Measurements from ENCODE around the gene SLCO2A1. TPM values are rescaled to one million over a fixed set of nuclear protein-coding genes. Genes with fewer than 3 reads are reported as not detected.

The SLCO2A1 gene
- total and polyA plus RNA-seq, 2 of the 4 experiments (the other 2 are of a cell fraction), result under 0.01 to 1.5 TPM

DNA sequence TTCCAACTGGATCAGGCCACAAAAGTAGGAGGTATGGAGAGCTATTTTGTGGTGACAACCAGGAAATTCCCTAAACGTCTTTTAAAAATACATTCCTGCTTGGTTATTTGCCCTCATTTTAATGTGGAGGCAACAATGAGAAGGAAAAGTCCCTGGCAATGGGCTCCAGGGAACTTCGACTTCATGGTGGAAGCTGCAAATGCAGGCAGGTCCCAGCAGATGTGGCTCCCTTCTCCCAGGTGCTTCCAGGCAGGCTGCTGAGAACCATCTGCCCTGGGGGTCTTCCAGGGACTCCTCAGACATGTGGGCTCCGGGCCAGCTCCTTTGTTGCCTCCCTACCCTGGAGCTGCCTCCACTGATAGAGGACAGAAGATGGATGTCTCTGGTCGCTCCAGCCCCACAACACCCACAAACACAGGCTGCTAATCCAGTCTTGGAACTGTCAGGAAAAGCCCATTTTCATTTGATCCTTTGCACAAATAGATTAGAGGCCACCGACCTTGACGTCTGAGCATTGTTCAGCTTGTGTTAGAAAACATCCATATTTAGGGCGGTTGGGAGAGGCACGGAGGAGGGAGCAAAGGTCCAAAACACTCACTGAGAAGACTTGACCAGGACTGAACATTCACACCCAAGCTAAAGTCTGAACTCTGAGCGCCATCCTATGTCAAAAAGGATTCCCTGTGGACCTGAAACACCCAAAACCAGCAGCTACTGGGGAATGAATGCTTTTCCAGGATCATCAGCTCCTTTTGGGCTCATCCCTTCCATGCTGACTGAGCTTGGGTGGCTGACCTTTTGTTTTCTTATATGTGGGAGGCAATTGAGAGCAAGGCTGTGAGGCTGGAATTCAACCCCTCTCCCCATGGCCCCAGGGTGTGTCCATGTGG, 30.2 kb upstream of the SLCO2A1 start:
- no peaks in the 10 kb centered on the region for H4K20me1 ChIP-seq (ENCODE audit: insufficient read depth, low read length)
- intact Hi-C loops (cut with micrococcal nuclease), result loop anchor here (5.0 kb wide), 1 partner anchor 128 kb away; no protein-coding TSS in a partner anchor
- CTCF ChIA-PET, result no interaction called here

More for the DNA sequence above, 30.2 kb upstream of the SLCO2A1 start:
- in situ Hi-C loops (cut with MboI; ENCODE audit: low sequenced_read_pairs), result no loop called here
- Histone ChIP-seq H3K4ac (ENCODE audit: low read depth, low read length) (peak overlapping the region; percentile 40; the same call in 1 of the 2 replicates), H3K18ac (ENCODE audit: low read depth, low read length) (peak overlapping the region; percentile 27), H2BK5ac (ENCODE audit: low read depth, low read length, poor library complexity, severe bottlenecking) (no peak overlapping the region), H3K27me3 (ENCODE audit: control insufficient read depth, insufficient read depth, low read length) (no peaks in the 10 kb centered on the region), H3K79me1 (ENCODE audit: low read depth in 1 of 2, low read length in 2 of 2) (no peaks in the 10 kb centered on the region), H2BK120ac (ENCODE audit: low read depth, low read length) (peak overlapping the region; percentile 55), H3K4me1 (ENCODE audit: control insufficient read depth, insufficient read depth, low read length) (peaks cover 46% of the 10 kb centered on the region), H3K9me1 (ENCODE audit: insufficient read depth, low read length) (peaks cover 34% of the 10 kb centered on the region), H3K9me3 (ENCODE audit: control insufficient read depth, insufficient read depth, low read length) (no peaks in the 10 kb centered on the region), H4K91ac (ENCODE audit: insufficient read depth, low read depth, low read length) (peak overlapping the region; percentile 8; the same call in 1 of the 2 replicates), H3K4me3 (ENCODE audit: insufficient read depth, low read depth, low read length) (no peak overlapping the region), H3K14ac (replicated peaks; ENCODE audit: low read depth, low read length) (no peak overlapping the region), H3K23ac (ENCODE audit: low read depth, low read length) (no peak overlapping the region), H3K4me2 (ENCODE audit: low read depth, low read length) (no peak overlapping the region), H2BK15ac (ENCODE audit: low read depth, low read length) (peak overlapping the region; percentile 37; the same call in 1 of the 3 replicates), H3K56ac (ENCODE audit: extremely low read depth, insufficient read depth, low read length) (no peak overlapping the region), H2AFZ (replicated peaks; ENCODE audit: low read length, poor library complexity) (no peak overlapping the region), H3K9ac (ENCODE audit: low read depth, low read length) (no peak overlapping the region), H3K27ac (ENCODE audit: insufficient read depth, low read length) (no peak overlapping the region), H4K5ac (ENCODE audit: low read depth, low read length) (peak overlapping the region; percentile 6; the same call in 1 of the 2 replicates), H2AK9ac (replicated peaks; ENCODE audit: low read depth, low read length, poor library complexity) (no peak overlapping the region), H3K36me3 (ENCODE audit: control insufficient read depth, insufficient read depth, low read length) (no peaks in the 10 kb centered on the region), H2AK5ac (ENCODE audit: low read depth, low read length) (peak overlapping the region; percentile 38; the same call in 1 of the 2 replicates), H2BK20ac (ENCODE audit: low read depth, low read length) (peak overlapping the region; percentile 38; the same call in 1 of the 2 replicates), H4K8ac (ENCODE audit: low read depth in 2 of 2, low read length in 2 of 2) (no peak overlapping the region)
- dilution Hi-C loops (cut with HindIII; ENCODE audit: low sequenced_read_pairs, unreplicated experiment), result no loop called here
- POLR2A ChIA-PET (ENCODE audit: unreplicated experiment), result no interaction called here
- peak; percentile 19 for DNase-seq
- no peak for TF ChIP-seq RFX5 (IDR thresholded peaks at IDR 0.05; ENCODE audit: low read depth, low read length)
- TF ChIP-seq, protein P1, sequence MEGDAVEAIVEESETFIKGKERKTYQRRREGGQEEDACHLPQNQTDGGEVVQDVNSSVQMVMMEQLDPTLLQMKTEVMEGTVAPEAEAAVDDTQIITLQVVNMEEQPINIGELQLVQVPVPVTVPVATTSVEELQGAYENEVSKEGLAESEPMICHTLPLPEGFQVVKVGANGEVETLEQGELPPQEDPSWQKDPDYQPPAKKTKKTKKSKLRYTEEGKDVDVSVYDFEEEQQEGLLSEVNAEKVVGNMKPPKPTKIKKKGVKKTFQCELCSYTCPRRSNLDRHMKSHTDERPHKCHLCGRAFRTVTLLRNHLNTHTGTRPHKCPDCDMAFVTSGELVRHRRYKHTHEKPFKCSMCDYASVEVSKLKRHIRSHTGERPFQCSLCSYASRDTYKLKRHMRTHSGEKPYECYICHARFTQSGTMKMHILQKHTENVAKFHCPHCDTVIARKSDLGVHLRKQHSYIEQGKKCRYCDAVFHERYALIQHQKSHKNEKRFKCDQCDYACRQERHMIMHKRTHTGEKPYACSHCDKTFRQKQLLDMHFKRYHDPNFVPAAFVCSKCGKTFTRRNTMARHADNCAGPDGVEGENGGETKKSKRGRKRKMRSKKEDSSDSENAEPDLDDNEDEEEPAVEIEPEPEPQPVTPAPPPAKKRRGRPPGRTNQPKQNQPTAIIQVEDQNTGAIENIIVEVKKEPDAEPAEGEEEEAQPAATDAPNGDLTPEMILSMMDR (conservative IDR thresholded peaks at IDR 0.05; ENCODE audit: low read depth, low read length), result 0 out of 2 replicates have a peak, but pooled peaks have one; percentile 14
- BruUV-seq (replicated peaks), result no TSS peak
- no peak for ATAC-seq (ENCODE audit: low read depth)
- 86% methylated on average over 2 of the region's 9 CpGs; no CpG with 5 or more reads in 1 of the 2 experiments for WGBS, 2 experiments (ENCODE audit: extremely low coverage in 2 of 2, insufficient read length in 1 of 2)
